ENCODE measurements around the gene APOB. TPM values are rescaled to one million over a fixed set of nuclear protein-coding genes. Genes with fewer than 3 reads are reported as not detected.

APOB gene
- total and polyA plus RNA-seq, 2 of the 13 experiments (the other 11 are each of a cell fraction or from before 2014, with no cell fraction given): 1,569 to 2,515 TPM

- TF ChIP-seq, protein P1, sequence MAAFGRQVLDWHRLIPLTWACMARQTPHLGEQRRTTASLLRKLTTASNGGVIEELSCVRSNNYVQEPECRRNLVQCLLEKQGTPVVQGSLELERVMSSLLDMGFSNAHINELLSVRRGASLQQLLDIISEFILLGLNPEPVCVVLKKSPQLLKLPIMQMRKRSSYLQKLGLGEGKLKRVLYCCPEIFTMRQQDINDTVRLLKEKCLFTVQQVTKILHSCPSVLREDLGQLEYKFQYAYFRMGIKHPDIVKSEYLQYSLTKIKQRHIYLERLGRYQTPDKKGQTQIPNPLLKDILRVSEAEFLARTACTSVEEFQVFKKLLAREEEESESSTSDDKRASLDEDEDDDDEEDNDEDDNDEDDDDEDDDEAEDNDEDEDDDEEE (CRISPR knock-in tag; IDR thresholded peaks at IDR 0.05): no peak
- TF ChIP-seq HOXD1 (CRISPR knock-in tag; IDR thresholded peaks at IDR 0.05) (no peak), HDAC1 (CRISPR knock-in tag; IDR thresholded peaks at IDR 0.05) (no peak), NFKB2 (CRISPR knock-in tag; IDR thresholded peaks at IDR 0.05; ENCODE audit: borderline replicate concordance) (no peak), ZNF687 (CRISPR knock-in tag; IDR thresholded peaks at IDR 0.05) (peak; percentile 33; the same call in 1 of the 2 replicates), HOXA3 (CRISPR knock-in tag; IDR thresholded peaks at IDR 0.05) (no peak), ZBTB44 (CRISPR knock-in tag; IDR thresholded peaks at IDR 0.05) (no peak), HCFC1 (IDR thresholded peaks at IDR 0.05; ENCODE audit: low read depth, low read length) (no peak), ZNF691 (CRISPR knock-in tag; IDR thresholded peaks at IDR 0.05; ENCODE audit: borderline replicate concordance, low read depth) (0 out of 2 replicates have a peak, but pooled peaks have one; percentile 36), ZKSCAN5 (CRISPR knock-in tag; IDR thresholded peaks at IDR 0.05) (no peak), KDM5A (IDR thresholded peaks at IDR 0.05; ENCODE audit: borderline replicate concordance, low read length) (no peak), TEAD3 (CRISPR knock-in tag; optimal IDR thresholded peaks at IDR 0.05; ENCODE audit: borderline replicate concordance) (peak; percentile 77)
- TF ChIP-seq, protein P2, sequence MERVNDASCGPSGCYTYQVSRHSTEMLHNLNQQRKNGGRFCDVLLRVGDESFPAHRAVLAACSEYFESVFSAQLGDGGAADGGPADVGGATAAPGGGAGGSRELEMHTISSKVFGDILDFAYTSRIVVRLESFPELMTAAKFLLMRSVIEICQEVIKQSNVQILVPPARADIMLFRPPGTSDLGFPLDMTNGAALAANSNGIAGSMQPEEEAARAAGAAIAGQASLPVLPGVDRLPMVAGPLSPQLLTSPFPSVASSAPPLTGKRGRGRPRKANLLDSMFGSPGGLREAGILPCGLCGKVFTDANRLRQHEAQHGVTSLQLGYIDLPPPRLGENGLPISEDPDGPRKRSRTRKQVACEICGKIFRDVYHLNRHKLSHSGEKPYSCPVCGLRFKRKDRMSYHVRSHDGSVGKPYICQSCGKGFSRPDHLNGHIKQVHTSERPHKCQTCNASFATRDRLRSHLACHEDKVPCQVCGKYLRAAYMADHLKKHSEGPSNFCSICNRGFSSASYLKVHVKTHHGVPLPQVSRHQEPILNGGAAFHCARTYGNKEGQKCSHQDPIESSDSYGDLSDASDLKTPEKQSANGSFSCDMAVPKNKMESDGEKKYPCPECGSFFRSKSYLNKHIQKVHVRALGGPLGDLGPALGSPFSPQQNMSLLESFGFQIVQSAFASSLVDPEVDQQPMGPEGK (CRISPR knock-in tag; IDR thresholded peaks at IDR 0.05): 0 out of 2 replicates have a peak, but pooled peaks have one; percentile 20
- TF ChIP-seq, protein P3, sequence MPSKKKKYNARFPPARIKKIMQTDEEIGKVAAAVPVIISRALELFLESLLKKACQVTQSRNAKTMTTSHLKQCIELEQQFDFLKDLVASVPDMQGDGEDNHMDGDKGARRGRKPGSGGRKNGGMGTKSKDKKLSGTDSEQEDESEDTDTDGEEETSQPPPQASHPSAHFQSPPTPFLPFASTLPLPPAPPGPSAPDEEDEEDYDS (CRISPR knock-in tag; IDR thresholded peaks at IDR 0.05): no peak
- TF ChIP-seq, protein P4, sequence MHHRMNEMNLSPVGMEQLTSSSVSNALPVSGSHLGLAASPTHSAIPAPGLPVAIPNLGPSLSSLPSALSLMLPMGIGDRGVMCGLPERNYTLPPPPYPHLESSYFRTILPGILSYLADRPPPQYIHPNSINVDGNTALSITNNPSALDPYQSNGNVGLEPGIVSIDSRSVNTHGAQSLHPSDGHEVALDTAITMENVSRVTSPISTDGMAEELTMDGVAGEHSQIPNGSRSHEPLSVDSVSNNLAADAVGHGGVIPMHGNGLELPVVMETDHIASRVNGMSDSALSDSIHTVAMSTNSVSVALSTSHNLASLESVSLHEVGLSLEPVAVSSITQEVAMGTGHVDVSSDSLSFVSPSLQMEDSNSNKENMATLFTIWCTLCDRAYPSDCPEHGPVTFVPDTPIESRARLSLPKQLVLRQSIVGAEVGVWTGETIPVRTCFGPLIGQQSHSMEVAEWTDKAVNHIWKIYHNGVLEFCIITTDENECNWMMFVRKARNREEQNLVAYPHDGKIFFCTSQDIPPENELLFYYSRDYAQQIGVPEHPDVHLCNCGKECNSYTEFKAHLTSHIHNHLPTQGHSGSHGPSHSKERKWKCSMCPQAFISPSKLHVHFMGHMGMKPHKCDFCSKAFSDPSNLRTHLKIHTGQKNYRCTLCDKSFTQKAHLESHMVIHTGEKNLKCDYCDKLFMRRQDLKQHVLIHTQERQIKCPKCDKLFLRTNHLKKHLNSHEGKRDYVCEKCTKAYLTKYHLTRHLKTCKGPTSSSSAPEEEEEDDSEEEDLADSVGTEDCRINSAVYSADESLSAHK (CRISPR knock-in tag; IDR thresholded peaks at IDR 0.05; ENCODE audit: borderline replicate concordance): no peak
Measured at GRCh38 chr2:21072477-21073242, 28.8 kb upstream of the APOB start (continued).

All from HepG2 (cell line).